HepG2 (cell line): Measurements from ENCODE around the gene ABCA2.

Source experiments
- MAFK ChIP-seq, 2 experiments: IDR thresholded peaks in 1 of 2; conservative IDR thresholded peaks in 1 of 2; 2 replicates each; pipeline ENCODE4 v1.6.1; 2011; ENCODE audit warnings: improper control_type of control experiment in 2 of 2, low read length in 2 of 2
- NCOA2 ChIP-seq: sonication (generic); formaldehyde crosslinking; IDR thresholded peaks from 2 replicates; pipeline ENCODE4 v1.8.0; 2022; ENCODE audit warnings: inconsistent platforms
- ZNF644 ChIP-seq: IDR thresholded peaks from 2 replicates; pipeline ENCODE4 v1.6.1; 2016; ENCODE audit warnings: low read depth
- ZNF776 ChIP-seq: sonication (generic); formaldehyde crosslinking; IDR thresholded peaks from 2 replicates; pipeline ENCODE4 v1.4.0; 2020; ENCODE audit warnings: mild to moderate bottlenecking, missing genetic modification reagents

- no peak for TF ChIP-seq ZNF644
- no peak for TF ChIP-seq MAFK (conservative IDR thresholded peaks at IDR 0.05 in 1 of 2, IDR thresholded peaks at IDR 0.05 in 1 of 2; ENCODE audit: low read length in 2 of 2)
- TF ChIP-seq NCOA2 (CRISPR knock-in tag) = no peak
- no peak for TF ChIP-seq ZNF776 (CRISPR knock-in tag)
Observed at GRCh38 chr9:136975644-136976043, 52.4 kb downstream of the ABCA2 start.
